ENCODE results near the gene AOPEP. TPM values are rescaled to one million over a fixed set of nuclear protein-coding genes. Genes with fewer than 3 reads are reported as not detected.

AOPEP gene
- total and polyA plus RNA-seq, 2 of the 13 experiments (the other 11 are each of a cell fraction or from before 2014, with no cell fraction given): 22.2 to 41.6 TPM

DNA sequence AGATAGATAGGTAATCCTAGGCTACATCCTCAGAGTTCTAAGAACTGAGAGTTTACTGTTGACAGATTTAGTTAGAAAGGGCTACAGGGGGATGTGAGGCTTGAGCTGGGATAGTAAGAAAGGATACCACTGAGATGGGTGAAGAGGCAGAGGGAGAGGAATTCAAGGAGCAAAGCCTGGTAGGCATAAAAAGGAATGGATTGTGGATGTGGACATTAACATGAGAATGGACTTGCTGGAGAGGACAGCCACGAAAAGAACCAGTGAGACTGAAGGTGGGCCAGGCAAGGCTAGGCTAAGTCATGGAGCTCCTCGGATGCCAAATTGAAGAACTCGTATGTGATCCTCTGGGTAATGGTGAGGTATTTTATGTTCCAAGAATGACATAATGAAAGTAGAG lies 211.9 kb downstream of the AOPEP start:
- ChIA-PET POLR2A (interaction anchor here (0.6 kb wide), 1 partner anchor 9 kb away, joined by 3 read pairs; no protein-coding TSS in a partner anchor), CTCF (ENCODE audit: low intra/inter-chr PET ratio, low total read pairs) (no interaction called here)
- Histone ChIP-seq H3K36me3 (replicated peaks in 1 of 2; ENCODE audit: control insufficient read depth in 1 of 2, insufficient read depth in 2 of 2, low read length in 2 of 2) (no peaks in the 10 kb centered on the region), H3K9ac (ENCODE audit: insufficient read depth, low read depth, low read length) (no peak overlapping the region), H3K4me2 (ENCODE audit: low read depth, low read length) (no peak overlapping the region), H3K27me3 (ENCODE audit: control insufficient read depth in 1 of 2, insufficient read depth in 2 of 2, low read length in 2 of 2) (no peaks in the 10 kb centered on the region), H3K4me3 (replicated peaks in 1 of 3; ENCODE audit: insufficient read depth in 1 of 3, low read depth in 2 of 3, low read length in 3 of 3) (no peak overlapping the region), H3K4me1 (ENCODE audit: insufficient read depth, low read length) (peaks cover 48% of the 10 kb centered on the region), H2AFZ (ENCODE audit: low read length) (no peak overlapping the region), H3K27ac (ENCODE audit: extremely low read length, insufficient read depth, low read length) (no peak overlapping the region), H3K9me3 (ENCODE audit: low read length) (no peaks in the 10 kb centered on the region), H4K20me1 (ENCODE audit: insufficient read depth, low read length) (no peaks in the 10 kb centered on the region), H3K79me2 (ENCODE audit: insufficient read depth, low read length) (no peaks in the 10 kb centered on the region)
- BruUV-seq (replicated peaks): no TSS peak
- FAIRE-seq (no peak), ATAC-seq (no peak), DNase-seq (ENCODE audit: low spot score) (no peak)
- WGBS (ENCODE audit: low lambda C conversion rate): 98% methylated on average over 3 of the region's 3 CpGs
- in situ Hi-C loops (cut with HindIII; ENCODE audit: extremely low pct_ligation_motif_present, low pct_unique_long_range_greater_than_20kb) (no loop called here), intact Hi-C loops (cut with micrococcal nuclease; ENCODE audit: unreplicated experiment) (no loop called here)
- no peak for TF ChIP-seq HNRNPH1 (optimal IDR thresholded peaks at IDR 0.05; ENCODE audit: low read depth, low read length)
- no peak for TF ChIP-seq NCOR1 (IDR thresholded peaks at IDR 0.05; ENCODE audit: borderline replicate concordance, low read length)
- no peak for TF ChIP-seq ZNF251 (CRISPR knock-in tag; IDR thresholded peaks at IDR 0.05)
- TF ChIP-seq ATF1 (CRISPR knock-in tag; IDR thresholded peaks at IDR 0.05): no peak
- TF ChIP-seq CHD2 (IDR thresholded peaks at IDR 0.05; ENCODE audit: low read depth, low read length): no peak
- TF ChIP-seq, protein P1, sequence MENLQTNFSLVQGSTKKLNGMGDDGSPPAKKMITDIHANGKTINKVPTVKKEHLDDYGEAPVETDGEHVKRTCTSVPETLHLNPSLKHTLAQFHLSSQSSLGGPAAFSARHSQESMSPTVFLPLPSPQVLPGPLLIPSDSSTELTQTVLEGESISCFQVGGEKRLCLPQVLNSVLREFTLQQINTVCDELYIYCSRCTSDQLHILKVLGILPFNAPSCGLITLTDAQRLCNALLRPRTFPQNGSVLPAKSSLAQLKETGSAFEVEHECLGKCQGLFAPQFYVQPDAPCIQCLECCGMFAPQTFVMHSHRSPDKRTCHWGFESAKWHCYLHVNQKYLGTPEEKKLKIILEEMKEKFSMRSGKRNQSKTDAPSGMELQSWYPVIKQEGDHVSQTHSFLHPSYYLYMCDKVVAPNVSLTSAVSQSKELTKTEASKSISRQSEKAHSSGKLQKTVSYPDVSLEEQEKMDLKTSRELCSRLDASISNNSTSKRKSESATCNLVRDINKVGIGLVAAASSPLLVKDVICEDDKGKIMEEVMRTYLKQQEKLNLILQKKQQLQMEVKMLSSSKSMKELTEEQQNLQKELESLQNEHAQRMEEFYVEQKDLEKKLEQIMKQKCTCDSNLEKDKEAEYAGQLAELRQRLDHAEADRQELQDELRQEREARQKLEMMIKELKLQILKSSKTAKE (CRISPR knock-in tag; IDR thresholded peaks at IDR 0.05; ENCODE audit: borderline replicate concordance): no peak
- TF ChIP-seq ZNF792 (CRISPR knock-in tag; IDR thresholded peaks at IDR 0.05): no peak
- no peak for TF ChIP-seq ZBTB7B (CRISPR knock-in tag; IDR thresholded peaks at IDR 0.05)
- TF ChIP-seq SYNCRIP (IDR thresholded peaks at IDR 0.05; ENCODE audit: insufficient read depth, low read depth, low read length): no peak
